Stimulated activated CD4-positive, alpha-beta T cell treated with anti-CD3 and anti-CD28 coated beads, Interleukin-15, amount 100 ng/mL, for 24 hours (primary cell): ENCODE results near the gene TAF8.

ENCODE experiments used
- DNase-seq: peaks from one replicate; pipeline ENCODE4 v3.0.0-alpha.2; 2020

Gene TAF8

DNA sequence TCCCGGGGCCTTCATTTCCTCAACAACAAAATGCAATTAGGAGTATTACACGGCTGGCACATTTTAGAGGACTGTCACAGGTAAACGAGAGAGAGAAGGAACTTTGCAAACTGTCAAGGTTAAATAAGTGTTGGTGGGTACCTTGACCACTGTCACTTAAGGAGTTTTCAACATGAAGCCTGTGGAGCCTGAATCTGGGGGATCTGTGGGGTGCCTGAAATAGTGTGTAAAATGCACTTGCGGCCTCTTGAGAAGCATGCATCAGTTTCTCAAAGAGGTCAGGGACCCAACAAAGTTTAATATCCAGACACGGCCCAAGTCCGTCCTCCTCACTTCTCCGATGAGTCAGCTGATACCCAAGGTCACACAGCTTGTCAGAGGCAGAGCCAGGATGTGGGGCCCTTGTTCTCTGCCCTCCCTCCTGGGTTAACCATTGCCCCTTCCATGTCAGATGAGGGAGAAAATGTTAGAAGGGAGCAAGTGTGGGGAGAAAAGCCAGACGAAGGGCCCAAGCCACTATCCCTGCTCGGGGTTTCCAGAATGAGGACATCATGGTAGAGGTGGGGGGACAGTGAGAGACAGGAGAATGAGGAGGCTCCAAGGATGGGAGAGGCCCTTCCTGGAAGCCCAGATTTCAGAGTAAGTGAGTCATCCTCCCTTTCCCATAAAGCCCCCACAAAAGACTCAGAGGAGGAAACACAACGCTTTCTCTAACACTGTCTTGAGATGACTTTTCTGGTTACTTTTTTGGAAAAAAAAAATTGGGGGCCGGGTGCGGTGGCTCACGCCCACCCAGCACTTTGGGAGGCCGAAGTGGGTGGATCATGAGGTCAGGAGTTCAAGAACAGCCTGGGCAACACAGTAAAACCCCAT lies 49.9 kb downstream of the TAF8 start:
- peak; percentile 50 for DNase-seq

DNA sequence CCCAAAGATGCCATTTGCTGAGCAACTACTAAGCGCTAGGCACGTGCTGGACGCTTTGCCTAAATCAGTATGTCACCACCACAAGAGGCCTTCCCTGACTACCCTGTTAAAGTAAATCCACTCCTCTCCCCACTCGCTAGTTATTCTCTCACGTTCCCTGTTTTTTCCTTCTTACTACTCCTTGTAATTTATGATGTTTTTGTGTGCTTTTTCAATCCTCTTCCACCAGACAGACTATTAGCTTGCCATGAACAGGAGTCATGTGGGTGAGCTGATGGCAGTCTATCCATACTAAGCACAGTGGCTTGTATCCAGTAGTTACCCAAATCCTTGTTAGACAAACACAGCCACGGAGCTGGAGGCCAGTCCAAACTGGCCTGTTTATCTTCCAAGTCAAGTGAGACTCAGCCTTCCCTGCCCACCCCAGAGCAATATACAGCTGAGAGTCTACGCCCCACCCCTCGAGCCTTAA lies 50.9 kb downstream of the TAF8 start:
- no peak for DNase-seq

DNA sequence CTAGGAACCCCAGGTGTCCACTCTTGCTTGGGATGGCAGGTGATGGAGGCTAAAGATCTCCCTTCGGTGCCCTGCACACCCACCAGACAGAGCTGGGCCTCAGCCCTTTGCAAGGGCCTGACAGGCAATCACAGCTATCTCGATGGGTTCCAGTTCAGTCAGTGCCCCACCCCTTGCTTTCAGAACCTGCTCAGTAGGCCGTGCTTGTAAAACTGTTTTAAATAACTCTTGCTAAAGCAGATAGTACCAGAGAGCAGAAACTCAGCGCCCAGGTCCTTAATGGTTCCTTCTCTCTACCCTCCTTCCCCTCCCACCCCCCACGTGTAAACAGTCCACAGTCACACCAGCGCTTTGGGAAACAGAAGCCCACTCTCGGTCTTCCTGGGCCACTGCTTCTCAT lies 52.9 kb downstream of the TAF8 start:
- no peak for DNase-seq

DNA sequence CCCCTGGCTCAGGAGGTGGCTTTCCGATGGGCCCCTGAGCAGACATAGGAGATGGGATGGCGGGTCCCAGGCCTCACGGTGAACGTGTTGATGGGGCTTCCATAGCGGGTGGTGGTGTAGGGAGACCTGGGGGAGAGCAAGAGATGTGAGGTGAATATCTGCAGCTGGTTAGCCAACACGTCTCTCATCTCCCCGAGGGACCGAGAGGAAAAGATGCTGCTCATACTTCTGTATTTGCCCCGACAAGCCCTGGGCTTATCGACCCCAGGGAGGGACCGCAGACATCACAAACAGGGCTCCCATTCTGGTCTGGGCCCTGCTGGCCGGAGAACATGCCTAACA lies 53.4 kb downstream of the TAF8 start:
- DNase-seq, result no peak

DNA sequence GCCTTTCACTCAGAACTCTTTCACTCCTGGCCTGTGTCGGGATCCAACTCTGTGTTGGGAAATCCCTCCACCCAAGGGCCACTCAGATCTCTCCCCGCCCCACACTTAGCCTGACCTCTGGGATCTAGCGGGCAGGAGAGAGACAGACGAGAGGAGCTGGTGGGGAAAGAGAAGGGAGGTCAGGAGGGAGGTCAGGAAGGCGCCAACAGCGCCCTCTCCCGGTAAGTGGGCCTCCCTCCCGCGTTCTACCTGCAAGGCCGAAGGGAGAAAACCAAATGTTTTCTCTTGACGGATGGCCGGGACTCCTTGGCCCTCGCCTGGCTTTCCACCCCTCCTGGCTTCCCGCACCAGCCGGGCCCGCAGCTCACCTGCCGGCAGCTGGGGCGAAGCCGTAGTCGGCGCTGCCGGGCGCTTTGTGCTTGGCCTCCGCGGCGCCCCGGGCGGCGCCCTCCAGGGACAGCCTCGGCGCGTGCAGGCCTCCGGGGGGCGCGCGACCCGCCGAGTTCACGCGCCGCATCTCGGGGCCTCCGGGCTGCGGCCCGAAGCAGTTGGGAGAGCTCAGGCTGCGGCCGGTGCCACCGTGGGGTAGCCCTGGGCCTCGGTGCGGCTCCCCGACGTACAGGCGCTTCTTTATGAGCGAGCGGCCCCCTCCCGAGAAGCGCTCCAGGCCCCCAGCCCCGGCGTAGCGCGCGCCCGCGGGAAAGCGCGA lies 53.9 kb downstream of the TAF8 start:
- DNase-seq, result peak; percentile 86

DNA sequence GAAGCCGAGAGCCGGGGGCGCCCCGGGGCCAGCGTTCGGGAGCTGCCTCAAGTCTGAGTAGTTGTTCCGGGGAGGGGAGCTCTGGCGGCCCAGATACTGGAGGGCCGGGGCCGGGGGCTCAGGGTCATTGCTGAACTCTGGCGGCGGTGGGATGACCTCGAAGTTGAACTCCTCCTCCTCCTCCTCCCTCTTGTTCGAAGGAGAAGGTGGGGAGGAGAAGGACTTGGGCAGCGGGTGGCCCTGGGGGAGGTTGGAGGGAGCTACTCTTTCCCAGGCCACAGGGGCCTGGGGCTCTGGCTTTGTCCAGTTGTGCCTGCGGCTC lies 54.4 kb downstream of the TAF8 start:
- DNase-seq, result no peak

DNA sequence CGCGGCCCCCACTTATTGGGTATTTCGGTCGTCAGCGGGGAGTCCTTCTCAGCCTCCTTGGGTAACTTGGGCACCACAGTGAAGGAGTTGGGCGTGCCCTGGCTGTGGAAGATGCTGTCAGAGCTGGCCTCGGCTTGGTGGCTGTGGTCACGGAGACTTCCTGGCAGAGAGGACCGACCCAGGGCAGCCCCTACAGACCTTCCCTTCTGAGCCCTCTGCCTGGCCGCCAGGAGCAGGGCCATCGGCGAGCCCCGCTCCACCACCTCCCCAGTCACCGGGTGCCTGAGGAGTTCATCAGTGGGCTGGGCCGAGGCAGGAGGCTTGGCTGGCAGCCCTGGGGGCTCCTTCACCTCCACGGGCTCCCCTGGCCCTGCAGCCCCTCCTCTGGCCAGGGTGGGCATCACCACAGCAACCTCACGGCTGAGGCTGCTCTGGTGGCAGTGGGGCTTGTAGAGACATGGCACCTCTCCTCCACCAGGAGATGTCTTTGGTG lies 54.9 kb downstream of the TAF8 start:
- peak; percentile 12 for DNase-seq

DNA sequence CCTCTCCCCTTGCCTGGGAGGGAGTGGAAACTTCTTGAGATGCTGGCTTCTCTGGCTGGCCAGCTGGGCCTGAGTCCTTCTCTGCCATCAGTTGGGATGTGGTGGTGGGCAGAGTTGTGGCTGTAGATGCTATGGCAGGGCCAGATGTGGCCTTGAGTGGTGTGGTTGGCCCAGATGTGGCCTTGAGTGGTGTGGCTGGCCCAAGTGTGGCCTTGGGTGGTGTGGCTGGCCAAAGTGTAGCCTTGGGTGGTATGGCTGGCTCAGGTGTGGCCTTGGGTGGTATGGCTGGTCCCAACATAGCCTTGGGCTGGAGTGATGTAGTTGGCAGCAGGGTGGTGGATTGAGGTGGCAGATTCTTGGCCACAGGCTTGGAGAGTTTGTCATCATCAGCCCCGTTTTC lies 55.4 kb downstream of the TAF8 start:
- no peak for DNase-seq

DNA sequence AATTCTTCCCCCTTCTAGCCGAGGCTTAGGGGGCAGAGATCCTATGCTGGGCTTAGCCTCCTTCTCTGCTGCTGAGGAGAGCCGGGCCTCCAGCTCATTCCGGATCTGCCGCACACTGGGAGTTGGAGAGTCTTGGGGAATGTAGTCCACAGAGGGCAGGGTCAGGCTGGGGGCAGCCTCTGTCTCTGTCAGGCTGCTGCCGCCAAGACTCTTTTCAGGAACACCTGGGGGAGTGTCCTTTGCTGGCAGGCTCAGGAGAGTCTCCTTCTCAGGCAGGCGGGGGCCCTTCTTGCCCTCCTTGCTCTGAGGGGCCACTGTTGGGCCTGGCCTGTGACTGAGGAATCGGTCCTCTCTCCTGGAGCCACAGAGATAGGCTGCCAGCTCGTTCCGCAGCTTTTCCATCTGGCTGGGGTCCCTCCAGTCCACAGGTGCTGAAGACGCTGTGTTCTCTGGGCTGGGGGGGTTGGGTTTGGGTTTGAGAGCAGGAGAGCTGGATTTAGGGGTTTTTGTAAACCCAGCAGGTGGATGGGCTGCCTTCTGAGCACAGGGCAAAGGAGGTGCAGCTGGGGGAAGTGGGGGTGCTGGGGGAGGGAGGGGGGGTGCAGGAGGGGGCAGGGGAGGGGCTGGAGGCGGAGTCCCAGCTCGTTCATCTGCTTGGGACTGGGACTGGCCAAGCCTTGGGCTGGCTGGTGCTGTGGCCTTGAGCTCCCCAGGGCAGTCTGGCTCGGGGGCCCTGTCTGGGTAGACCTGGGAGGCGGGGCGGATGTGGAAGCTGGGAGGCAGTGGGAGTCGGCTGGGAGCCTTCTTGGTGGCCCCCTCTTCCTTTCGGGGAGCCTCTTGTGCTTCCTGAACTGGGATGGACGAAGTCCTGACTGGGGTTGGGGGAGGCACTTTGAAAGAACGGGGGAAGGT lies 56.0 kb downstream of the TAF8 start:
- DNase-seq, result no peak

DNA sequence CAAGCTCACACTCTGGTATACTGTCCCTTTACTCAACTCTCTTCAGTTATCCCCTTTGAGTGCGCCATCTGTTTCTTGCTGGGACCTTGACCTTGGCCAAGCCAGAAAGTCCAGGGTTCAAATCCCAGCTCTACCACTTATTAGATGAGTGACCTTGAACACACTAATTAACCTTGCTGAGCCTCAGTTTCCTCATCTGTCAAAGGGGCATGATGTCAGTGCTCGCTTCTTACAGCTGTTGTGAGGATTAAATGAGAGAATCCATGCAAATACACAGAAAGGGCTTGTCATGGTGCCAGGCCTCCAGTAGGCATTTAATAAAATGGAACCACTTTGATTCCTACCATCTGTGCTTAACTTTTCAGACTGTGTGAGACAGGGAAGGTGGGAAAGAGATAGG lies 57.7 kb downstream of the TAF8 start:
- DNase-seq, result no peak

DNA sequence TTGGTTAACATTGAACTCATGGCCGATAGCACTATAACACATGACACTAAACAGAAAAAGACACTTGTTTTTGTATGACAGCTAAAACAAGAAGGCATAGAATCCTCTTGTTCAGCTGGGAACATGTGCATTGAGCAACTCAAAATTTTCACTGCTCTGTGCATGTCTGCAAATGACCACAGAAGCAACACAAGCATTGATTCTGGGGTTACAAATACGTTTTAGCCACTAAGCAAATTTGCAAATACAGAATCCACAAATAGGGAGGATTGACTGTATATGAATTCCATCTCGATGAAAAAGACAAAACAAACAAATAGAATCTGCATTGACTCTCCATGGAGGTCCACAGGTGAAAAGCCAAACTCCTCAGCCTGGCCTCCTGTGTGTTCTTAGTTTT lies 60.4 kb downstream of the TAF8 start:
- DNase-seq, result no peak

DNA sequence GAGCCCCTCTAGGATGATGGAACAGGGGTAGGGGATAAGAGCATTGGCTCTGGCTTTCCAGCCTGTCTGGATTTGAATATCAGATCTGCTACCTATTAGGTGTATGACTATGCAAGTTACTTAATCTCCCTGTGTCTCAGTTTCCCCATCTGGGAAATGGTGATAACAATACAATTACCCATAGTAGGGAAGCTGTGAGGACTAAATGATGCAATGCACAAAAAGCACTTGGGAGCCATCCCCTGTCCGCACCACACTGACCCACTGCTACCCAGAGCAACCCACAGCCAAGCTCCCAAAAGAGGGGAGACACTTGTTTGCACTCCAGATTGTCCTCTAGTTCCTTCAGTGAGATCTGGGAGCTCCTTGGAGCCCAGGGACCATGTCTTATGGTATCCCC lies 62.0 kb downstream of the TAF8 start:
- no peak for DNase-seq

DNA sequence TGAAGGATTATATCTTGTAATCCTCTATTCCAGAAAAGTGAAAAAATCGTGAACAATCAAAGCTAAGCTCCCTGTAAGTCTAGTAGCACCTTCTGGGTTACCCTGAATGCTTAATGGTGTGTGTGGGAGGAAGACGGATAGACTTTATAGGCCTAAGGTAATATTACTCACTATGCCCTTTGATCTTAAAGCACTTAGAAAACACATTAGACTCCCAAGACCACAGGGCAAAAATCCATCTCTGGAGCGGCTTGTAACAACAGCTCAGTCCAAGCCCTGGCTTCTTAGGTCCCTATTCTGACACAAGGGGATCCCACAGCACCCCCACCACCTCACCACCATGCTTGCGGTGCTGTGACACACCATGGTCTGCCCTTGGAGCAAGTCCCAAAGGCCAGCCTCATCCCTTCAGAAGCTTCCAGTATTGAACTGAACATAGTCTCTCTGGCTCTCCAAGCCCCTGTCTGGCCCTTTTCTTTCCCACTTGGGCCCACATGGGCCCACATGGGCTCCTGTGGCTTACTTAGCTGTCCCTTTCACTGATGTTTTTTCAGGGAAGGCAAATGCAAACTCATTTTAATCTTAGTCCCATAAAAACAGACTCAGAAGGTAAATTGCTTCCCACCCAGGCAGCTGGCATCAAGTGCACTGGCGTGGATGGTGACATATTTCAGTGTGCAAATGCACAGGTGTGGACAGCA lies 63.8 kb downstream of the TAF8 start:
- no peak for DNase-seq

DNA sequence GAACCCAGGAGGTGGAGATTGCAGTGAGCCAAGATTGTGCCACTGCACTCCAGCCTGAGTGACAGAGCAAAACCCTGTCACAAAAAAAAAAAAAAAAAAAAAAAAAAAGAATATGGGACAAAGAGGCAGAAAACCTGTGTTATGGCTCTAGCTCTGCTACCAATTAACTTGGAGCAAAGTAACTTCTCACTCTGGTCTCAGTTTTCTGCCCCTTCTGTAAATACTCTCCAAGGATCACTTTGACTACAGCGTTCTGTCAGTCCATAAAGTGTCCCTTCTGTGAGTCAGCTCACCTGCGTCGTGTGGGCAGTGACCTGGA lies 67.5 kb downstream of the TAF8 start:
- no peak for DNase-seq

DNA sequence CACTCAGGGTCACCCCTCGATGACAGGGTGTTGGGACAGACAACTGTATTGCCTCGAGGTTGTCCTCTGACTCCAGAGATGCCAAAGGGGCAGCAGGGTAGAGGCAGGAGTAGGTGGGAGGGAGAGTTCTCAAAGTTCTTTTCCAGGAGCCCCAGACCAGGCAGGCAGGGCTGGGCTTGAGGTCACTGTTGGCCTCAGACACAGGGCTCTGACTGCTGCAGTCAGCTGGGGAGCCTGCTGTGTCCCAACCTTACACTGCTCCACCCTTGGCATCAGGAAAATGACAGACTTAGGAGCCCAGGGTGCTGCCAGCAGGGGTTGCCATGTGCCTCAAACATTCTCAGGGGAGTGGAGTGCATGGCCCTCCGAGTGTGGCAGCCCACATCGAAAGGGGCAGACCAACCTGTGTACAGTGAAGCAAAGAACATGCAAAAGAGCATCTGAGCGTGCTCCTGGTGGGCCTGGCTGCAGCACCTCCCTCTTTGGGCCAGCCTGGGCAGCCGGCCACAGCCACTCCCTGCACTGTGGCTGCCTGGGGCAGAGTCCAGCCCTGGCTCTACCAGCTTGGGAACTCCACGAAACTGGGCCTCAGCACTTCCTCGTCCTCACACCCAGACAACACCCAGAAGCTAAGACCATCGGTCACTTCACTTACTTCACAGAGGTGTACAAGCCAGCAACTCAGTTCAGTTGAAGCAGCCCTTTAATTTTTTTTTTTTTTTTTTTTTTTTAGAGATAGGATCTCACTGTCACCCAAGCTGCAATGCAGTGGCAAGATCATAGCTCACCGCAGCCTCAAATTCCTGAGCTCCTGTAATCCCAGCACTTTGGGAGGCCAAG lies 68.1 kb downstream of the TAF8 start:
- DNase-seq, result no peak

DNA sequence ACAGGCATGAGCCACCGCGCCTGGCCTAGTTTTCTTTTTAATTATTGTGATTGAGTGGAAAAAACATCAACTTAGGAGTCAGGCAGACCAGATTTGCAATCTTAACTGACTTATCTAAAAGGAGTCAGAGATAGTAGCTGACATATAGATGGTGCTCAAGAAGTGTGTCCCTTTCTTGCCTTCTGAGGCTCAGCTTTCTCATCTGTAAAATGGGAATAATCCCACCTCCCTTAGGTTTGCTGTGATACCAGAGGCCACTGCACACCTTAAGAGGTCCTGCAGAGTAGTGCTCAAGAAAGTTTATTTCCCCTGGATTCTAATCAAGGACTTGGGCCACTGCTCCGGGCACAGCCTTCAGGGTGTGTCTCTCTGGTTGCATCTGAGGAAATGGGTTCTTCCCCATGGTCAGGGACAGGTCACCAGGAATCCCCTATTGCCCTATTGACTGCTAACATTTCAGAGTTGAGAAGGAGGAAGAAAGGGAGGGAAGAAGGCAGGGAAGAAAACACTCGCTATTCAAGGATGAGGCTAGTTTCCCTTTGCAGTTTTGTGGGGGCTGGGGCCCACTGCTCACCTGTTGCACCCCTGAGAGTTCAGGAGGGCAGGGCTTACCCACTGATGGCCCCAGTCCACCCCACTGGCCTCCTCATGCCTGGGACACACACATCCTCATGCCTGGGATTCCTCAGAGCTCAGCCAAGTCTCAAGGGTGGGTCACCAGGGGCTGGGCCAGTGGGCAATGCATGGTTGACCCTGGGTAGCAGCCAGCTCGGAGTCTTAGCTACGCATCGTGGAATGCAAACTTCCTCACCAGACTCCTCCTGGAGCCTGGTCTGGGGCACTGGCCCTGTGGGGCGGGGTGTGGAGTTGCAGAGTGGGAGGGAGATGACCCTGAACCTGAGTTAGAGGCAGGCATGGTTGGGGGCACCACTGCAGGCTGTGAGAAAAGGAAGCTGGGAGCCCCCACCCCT lies 70.9 kb downstream of the TAF8 start:
- no peak for DNase-seq

DNA sequence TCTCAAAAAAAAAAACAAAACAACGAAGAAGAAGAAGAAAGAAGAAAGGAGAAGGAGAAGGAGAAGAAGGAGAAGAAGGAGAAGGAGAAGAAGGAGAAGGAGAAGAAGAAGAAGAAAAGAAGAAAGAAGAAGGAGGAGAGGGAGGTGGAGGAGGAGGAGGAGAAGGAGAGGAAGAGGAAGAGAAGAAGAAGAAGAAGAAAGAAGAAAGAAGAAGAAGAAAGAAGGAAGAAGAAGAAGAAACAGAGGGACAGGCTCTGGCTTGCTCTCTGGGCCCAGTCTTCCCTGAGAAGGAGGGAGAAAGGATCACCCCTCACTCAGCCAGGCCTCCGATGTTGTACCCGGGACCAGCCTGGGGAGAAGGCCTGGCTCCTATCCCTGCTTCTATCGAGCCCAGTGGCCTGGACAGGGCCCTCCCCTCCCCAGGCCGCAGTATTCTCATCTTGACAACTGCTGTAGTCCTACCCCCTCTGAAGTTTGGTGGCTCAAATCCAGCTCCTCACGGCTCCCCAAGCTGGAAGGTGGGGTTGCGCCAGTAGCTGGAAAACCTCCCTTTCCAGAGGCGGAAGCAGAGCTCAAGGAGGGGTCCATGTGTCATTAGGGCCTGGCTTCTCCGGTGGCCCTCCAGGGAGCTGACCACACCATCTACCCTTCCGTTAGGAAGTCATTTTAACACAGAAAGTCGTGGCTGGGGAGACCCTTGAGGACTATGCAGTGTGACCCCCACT lies 73.2 kb downstream of the TAF8 start:
- DNase-seq, result no peak

DNA sequence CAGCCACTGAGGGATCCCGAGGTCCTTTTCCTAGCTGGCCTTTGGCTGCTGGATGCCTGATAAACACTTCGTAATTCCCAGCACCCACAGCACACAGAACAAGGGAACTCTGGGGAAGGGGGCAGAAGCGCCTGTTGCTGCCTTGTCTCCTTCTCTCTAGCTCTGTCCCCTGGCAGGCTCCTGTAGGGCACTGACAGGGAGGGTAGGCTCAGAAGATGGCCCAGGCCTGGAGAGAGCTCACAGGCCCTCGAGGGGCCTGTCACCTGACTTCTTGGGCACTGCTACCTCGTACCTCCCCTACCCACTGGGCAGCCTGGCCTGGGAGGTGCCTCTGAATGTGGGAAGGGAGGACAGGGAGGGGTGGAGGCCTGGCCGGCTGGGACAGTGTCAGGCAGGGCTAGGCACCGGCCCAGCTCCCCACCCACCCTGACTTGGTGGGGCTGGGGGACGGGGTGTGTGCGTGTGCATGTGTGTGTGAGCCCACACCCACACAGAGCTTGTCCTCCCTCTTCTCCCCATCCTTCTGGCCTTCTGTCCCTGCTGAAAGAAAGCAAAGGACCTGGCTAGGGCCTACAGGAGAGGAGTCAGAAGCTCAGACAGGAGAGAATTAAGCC lies 74.0 kb downstream of the TAF8 start:
- DNase-seq, result no peak

DNA sequence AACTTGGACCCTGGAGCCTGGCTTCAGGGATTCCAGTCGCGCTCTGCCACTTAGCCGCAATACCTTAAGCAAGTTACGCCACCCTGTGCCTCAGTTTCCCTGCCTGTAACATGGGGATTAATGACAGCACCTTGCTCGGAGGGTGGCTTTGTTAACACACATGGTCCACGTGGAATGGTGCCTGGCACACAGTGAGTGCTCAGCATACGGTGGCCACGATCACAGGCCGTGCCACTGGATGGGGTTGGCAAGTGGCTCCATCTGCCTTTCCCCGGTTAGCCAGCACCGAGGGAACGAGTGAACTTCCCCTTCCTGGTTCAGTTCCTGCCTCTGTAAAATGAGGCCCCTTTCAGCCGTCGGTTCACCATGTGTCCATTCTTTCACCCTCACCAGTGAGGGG lies 74.9 kb downstream of the TAF8 start:
- DNase-seq, result no peak

DNA sequence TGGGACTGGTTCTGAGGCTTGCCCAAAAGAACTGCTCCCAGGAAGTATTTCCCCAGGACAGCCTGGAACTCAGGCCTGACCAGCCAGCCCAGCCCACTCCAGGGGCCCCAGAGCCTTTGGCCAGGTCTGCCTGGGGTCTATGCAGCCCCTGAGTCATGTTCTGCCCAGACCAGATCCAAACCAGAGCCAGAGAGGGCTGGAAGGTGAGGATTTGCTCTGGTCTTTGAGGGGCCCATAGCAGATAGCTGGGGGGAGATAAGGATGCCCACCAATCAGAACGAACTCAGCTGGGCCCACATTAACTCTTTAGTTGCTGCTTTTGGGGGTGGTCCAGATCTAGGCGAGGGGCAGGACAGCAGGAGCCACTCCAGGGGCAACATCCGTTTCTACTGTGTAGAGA lies 75.3 kb downstream of the TAF8 start:
- DNase-seq, result no peak
